Activated gamma-delta T cell treated with Interleukin-2 at 50 U/mL for 16 hours (primary cell): ENCODE data around the gene EML6.
"Not testable (repeated sequence)": the region's sequence is repeated elsewhere in the genome, so short reads cannot be mapped to it uniquely, and the experiment has no call there.

ENCODE experiments used
- DNase-seq: peaks from one replicate; pipeline ENCODE4 v3.0.0-alpha.2; 2020

EML6 gene

DNA sequence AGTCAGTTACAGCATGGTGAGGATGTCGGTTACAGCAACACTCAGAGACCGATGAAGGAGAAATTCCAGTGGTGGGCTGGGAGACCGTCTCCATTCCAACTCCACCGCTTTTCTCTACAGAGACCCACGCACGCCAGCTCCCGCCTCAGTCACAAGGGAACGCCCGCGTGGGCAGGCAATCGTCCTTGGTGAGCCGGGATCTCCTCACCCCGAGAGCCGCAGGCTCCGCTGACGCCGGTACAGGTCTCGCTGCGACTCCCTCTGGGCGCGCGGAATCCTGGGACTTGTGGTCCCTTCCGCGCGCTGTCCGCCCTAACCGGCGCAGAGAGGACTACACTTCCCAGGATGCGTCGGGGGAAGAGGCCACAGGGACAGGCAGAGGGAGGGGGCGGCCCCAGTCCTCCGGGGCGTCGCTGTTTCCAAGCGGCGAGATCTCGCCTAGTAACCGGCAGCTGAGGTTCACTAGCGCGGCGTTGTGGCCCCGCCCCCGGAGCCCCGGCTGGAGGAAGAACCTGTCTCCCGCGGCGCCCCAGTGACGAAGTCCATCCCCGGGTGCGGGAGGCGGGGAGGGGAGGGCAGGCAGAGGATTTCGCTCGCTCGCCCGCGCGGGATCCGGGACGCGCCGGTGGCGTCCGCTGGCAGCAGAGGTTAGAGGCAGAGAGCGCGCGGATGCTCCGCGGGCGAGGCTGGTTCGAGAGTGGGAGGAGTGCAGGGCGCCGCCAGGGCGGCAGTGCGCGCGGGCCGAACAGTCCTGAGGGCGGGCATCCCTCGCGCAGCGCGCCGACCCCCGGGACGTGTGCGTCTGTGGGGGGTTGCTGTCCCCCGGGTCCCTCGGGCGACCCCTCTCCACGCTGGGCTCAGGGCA lies at the start of gene EML6:
Gene EML6 (plus strand): TSS at position 532 of the 865 bp plus-strand sequence. CDS start 1,400 bp downstream, outside the sequence.
- peak; percentile 98 for DNase-seq

- no peak for DNase-seq
Measured at GRCh38 chr2:54675281-54675680, 48.2 kb upstream of the EML6 start.

DNA sequence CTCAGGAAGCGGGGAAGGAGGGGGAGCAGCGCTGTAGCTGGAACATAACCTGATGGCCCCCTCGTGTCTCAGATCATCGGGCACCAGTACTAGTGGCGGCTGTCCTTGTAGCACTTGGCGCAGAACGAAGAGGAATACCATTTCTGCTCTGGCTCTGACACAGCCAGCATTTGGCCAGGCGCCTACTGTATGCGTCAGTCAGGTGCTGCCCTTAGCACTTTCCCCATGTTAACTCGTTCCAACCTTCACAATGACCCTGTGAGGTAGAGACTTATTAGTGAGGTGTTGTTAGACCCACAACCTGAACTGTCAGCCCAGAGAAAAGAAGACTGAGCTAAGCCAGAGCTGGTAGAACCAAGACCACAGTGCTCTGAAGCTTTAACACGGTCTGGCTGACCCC lies 47.7 kb upstream of the EML6 start:
- DNase-seq = no peak

GRCh38 chr2:54676656-54677055 lies 46.8 kb upstream of the EML6 start:
- no peak for DNase-seq

DNA sequence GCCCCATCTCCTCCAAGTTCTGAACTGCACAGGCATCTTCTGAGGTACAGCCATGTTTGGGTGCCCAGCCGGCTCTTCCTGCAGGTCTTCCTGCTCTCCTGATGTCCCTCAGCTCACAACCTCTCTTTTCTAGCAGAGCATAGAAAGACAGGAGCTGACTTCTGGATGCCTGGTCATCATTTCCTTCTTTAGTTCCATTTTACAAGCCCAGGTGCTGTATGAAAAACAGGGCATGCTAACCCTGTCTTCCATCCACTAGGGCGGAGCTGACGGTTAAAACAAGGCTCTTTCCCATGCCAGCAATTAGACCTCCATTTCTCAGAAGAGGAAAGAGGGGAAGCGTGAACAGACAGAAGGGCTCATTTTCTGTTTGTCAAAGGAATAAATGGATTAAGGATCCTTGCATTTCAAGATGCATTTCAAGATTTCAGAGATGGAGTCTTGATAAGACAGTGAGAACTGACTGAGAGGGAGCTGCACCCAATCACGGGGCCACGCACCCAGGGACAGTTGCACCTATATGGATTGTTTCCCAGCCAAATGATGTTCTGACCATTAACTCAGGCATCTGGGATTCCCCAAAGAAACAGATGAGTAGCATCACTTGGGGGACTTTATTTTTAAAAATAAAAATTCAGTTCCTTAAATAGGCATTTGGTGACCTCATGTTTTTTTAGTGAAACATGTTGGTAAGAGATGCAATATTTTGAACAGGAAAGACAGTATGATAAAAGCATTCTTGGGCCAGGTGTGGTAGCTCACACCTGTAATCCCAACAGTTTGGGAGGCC lies 45.8 kb upstream of the EML6 start:
- no peak for DNase-seq

DNA sequence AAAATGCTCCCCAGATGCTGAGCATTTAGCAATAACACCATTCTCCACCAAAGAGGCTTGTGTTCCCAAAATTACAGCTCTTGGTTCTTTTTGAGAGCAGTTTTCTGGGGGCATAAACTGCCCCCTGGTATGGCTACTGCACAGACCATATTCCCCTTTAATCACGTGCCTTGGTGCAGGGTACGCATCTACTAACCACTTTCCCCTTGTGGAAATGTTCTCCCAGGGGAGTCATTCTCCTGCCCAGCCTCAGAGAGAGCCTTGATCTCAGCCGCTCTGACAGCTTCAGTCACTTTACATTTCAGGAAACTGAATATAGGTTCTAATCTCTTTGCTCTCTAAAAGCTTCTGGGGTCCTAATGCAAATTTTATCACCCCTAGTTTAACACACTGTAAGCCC lies 44.7 kb upstream of the EML6 start:
- DNase-seq = no peak

- DNase-seq = no peak
Measured at GRCh38 chr2:54680397-54681041, 42.9 kb upstream of the EML6 start.

GRCh38 chr2:54681416-54681815 lies 42.0 kb upstream of the EML6 start:
- DNase-seq = no peak

DNA sequence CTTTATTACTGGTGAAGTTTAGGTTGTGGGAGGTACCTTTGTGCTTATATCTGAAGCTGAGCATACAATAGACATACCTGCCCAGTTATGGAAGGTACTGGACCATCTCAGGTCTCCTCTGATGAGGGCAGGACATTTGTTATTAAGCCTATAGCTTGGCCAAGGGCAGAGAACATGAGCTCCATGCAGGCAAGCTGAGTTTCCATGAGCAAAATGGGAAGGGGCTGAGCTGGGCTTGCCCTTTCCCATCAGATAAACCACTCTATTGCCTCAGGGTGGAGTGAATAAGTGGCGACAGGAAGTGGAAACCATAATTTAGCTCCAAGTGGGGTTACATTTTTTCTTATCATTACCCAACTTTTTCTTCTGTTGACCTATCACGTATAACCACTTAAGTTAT lies 39.9 kb upstream of the EML6 start:
- no peak for DNase-seq

DNA sequence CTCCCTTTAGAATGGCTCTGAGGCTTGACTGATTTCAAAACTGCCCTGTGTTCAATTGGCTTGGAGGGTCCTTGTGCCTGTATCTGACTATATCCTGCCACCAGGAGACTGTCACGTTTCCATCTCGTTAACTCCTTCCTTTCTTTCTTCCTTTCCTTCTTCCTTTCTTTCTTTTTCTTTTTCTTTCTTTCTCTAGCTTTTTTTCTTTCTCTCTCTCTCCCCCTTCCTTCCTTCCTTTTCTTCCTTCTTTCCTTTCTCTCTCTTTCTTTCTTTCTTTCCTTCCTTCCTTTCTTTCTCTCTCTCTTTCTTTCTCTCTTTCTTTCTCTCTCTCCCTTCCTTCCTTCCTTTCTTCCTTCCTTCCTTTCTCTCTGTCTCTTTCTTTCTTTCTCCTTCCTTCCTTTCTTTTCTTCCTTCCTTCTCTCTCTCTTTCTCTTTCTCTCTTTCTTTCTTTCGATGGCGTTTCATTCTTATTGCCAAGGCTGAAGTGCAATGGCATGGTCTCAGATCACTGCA lies 38.1 kb upstream of the EML6 start:
- no peak for DNase-seq

DNA sequence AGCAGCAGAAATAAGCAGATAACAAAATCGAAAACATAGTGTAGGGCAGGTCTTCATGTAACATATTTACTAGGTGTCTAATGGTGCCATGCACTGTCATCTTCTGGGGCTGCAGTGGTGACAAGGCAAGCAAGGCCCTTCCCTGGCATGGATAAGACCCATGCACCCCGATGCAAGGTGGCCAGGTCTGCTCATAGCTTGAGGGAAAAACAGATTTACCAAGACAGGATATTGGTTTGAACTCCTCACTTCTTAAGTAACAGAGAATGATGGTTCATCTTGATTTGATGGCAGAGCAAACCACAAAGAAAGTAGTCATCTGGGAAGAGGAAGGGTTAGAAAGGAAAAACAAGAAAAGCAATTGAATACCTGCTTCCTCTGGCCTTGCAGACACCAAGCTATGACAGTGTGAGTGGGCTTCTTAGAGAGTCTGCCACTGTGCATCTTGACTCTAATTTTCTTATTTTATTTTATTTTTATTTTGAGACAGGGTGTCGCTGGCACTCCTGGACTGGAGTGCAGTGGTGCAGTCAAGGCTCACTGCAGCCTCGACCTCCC lies 35.8 kb upstream of the EML6 start:
- no peak for DNase-seq

DNA sequence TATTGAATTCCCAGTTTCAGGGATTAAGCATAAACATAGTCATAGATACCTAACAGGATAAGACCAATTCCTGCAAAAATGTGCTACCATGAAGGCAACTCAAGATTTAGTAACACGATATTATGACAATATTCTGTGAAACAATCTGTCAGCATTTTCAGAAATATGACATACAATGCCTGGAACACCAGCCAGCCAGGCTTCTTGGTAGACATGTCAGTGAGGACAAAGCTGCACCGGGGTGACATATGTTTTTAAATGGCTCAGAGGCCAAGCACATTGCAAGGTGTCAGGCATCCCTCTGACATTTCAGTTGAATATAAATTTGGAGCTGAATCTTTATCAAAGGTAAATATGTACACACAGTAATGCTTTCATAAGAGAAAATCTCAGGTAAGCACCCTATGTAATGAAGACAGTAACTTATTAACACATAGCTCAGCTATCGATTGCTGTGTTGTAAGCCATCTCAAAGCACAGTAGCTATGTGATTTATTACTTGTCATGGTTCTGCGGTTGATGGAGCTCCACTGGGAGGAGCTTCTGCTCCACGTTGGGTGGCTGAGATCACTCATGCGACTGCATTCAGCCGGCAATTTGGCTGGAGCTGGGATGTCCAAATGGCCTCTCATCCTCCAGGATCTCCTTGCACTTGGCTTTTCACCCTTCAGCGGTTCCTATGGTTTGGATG lies 31.9 kb upstream of the EML6 start:
- no peak for DNase-seq

GRCh38 chr2:54692556-54692955 lies 30.9 kb upstream of the EML6 start:
- DNase-seq = no peak

- no peak for DNase-seq
Measured at GRCh38 chr2:54695378-54695777, 28.1 kb upstream of the EML6 start.

GRCh38 chr2:54697934-54698333 lies 25.5 kb upstream of the EML6 start:
- no peak for DNase-seq

DNA sequence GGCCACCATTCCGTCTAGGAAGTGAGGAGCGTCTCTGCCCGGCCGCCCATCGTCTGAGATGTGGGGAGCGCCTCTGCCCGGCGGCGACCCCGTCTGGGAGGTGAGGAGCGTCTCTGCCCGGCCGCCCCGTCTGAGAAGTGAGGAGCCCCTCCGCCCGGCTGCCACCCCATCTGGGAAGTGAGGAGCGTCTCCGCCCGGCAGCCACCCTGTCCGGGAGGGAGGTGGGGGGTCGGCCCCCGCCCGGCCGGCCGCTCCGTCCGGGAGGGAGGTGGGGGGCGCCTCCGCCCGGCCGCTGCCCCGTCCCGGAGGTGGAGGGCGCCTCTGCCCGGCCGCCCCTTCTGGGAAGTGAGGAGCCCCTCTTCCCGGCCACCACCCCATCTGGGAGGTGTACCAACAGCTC lies 24.5 kb upstream of the EML6 start:
- DNase-seq = not testable (repeated sequence)

- DNase-seq = no peak
Measured at GRCh38 chr2:54699665-54700064, 23.8 kb upstream of the EML6 start.

- DNase-seq = no peak
Measured at GRCh38 chr2:54701029-54701428, 22.4 kb upstream of the EML6 start.

- DNase-seq = no peak
Measured at GRCh38 chr2:54704238-54704637, 19.2 kb upstream of the EML6 start.

DNA sequence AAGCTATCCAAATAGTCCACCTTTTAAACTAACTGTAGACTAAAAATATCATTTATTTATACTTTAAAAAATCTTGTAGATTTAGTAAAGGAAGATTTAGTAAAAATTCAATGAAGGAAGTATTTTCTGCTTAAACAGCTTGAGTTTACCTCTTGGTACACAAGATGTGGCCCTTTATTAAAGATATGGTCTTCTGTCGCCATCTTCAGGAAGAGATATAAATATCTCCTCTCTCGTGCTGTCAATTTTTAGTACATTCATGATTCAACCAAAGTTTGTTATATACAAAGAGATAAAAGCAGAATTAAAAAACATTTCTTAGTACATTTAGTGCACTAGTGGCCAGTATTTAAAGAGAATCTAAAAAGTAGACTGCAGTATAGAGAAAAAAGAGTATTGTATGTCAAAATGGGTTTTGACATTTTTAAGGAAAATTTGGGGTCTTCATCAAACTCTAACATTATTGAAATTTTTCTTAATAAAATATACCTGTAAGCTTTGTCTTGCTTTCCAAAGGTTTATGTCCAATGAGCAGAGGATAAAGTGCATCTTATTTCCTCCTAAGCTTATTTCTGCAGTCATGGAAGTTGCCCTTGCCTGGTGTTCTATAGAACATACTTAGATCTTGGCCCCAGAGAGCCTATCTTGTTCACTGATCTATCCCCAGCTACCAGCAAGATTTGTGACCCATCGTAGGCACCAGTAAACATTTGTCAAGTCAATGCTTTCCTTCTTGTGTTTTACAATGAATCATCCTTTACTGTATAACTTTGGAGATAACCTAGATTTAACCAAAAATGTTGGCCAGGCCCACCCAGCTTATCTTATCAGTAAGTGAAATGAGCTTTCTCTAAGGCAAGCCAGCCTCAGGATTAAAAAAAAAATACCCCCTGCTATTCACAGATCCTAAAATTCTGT lies 18.5 kb upstream of the EML6 start:
- no peak for DNase-seq

- no peak for DNase-seq
Measured at GRCh38 chr2:54706622-54707021, 16.8 kb upstream of the EML6 start.
